GM21526 (cell line): Measurements from ENCODE around the gene ADGRG6.

Experiments
- ATAC-seq: cut with Tn5 transposase; IDR thresholded peaks from one replicate; pipeline ENCODE4 v1.9.1; 2021; ENCODE audit warnings: moderate library complexity; ENCODE audit not compliant: unreplicated experiment, low FRiP score

ADGRG6 gene

GRCh38 chr6:142290851-142291250, 11.0 kb upstream of the ADGRG6 start:
- ATAC-seq: no peak

GRCh38 chr6:142291512-142291911, 10.3 kb upstream of the ADGRG6 start:
- no peak for ATAC-seq

DNA sequence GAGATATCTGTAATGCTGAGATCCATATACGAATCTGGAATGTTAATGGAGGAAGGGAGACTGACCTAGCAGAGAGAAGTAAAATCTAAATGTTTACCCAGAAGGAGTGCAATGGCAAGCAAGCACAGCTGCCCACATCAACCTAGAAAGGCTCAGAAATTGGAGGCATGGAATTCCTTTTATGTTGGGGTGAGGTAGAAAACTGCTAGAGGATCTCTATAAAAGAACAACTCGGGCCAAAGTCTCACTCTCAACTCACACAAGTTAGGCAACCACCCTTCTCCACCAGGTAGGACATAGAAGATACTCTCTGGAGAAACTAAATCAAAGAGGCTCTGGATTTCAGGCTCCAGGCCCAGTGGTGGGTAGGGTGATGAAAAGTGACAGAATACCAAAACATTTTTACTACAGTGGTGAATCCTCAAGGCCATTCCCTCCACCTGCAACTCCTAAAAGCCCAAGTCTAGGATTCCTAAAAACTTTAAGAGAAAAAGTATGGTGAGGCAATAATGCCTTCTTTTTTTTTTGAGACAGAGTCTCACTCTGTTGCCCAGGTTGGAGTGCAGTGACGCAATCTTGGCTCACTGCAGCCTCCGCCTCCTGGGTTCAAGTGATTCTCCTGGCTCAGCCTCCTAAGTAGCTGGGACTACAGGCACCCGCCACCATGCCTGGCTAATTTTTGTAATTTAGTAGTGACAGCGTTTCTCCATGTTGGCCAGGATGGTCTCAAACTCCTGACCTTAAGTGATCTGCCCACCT, 9.5 kb upstream of the ADGRG6 start:
- no peak for ATAC-seq

DNA sequence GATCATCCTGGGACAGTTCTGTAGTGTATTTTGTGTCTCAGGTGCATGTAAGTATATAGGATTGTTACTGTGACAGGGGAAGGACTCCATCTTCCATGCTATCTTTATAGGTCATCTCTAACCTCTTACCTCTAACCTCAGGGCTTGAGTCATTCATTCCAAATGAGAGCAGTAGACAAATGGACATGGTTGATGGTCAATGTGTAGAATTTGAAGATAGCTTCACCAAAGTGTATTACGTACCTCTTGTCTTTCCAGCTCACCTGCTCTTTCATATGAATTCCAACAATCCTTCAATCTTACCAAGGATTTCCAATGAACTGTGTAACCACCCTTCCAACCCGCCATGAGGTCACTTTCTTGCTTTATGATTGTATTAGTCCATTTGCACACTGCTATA, 8.7 kb upstream of the ADGRG6 start:
- no peak for ATAC-seq

DNA sequence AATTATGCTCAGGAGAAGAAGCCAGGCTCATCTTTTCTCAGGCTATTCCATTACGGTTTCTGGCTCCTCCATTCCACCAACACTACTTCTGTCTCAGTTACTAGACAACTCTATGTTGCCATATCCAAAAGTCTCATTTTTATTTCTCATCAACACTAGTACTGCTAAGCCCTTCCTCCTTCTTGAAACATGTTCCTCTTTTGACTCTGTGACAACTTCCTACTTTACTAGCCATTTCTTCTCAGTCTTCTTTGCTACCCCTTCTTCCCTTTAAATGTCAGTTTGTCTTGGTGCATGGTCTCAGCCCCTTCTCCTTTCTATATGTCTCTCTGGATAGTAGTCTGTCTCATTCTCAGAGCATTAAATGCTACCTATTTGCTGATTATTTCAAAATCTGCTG, 7.1 kb upstream of the ADGRG6 start:
- ATAC-seq: no peak

DNA sequence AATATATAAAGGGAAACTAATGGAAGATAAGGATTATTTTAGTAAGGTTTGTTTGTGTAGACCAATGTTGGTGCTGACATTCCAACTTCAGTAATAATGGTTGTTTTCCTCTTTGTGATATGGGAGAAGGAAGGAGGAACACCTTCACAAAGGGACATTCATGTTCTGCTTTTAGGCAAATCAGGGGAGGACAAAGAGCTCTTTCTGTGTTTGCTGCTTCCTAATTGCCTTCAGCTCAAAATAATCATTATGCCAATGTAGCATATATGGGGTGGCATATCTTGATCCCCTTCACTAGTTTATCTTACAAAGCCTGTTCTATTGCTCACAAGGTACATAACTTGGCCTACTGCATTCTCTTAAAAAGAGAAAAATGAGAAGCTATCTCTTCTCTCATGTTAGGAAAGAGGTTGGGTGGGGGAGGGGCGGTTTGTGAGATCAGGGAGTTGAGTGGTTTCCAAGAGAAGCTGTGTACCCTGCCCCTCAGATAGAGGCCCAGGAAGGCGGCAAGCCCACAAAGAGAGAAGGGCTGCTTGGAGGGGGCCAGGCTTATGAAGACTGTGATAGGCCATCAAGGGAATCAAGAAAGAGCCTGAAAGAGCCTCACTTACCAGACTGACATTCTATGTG, 4.7 kb upstream of the ADGRG6 start:
- ATAC-seq: no peak

DNA sequence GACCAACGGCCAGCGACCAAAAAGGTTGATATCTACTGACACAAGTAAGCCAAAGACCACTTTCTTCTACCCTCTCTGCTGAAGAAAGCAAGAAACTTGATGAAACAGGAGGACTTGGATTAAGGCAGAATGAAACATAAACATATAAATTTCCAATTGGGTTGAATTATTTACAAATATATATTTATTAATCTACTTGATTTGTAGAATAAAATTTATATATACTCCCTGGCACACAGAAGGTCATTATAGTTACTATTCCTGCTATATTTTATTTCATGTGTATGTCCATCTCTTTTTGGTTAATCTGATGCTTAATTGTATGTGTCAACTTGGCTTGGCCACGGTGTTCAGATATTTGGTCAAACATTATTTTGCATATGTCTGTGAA, 4.2 kb upstream of the ADGRG6 start:
- no peak for ATAC-seq

- no peak for ATAC-seq
These were observed 3.6 kb upstream of the ADGRG6 start for GRCh38 chr6:142297996-142298753.

- no peak for ATAC-seq
These were observed 1.5 kb upstream of the ADGRG6 start for GRCh38 chr6:142300302-142300701.

DNA sequence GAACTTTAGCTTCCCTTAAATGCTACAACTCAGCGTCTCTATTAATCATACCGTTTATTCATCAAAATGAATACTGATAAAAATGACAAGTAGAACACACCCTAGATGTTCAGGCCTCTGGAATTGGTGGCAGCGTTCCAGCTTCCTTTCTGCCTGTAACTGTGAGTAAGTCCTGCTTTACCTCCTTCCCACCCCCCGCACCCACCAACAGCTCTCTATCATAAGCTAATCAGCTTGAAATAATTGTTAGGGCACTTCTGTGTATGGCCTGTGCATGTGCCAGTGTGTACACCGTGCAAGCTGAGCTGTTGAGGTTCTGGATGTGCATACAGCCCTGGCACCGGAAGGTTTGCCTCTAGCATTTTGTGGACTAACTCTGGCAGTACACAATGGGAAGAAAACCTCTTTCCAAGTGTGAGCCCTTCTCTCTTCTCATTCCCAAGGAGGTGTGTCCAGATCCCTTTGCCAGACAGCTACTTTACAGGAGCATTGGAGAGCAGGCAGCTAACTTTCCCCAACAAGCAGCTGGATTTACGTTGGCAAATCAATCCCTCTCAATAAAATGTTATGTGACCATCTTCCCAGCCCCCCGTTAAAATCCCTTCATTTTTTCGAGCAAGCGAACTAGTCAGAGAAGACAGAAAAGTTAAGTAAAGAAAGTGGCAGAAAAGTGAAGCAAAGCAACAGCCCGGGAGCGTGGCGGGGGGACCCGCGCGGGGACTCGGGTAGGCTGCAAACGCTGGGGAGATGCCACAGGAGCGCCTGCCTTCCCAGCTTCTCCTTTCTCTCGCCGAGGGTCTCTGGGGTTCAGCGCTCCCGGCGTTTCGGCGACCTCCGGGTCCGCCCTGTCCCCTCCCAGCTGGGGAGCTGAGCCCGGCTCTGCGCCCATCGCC, 803 bp upstream of the ADGRG6 start:
- ATAC-seq: no peak

GRCh38 chr6:142302421-142303175, 791 bp downstream of the ADGRG6 start:
- no peak for ATAC-seq

GRCh38 chr6:142303176-142303533, 1.3 kb downstream of the ADGRG6 start:
- no peak for ATAC-seq

DNA sequence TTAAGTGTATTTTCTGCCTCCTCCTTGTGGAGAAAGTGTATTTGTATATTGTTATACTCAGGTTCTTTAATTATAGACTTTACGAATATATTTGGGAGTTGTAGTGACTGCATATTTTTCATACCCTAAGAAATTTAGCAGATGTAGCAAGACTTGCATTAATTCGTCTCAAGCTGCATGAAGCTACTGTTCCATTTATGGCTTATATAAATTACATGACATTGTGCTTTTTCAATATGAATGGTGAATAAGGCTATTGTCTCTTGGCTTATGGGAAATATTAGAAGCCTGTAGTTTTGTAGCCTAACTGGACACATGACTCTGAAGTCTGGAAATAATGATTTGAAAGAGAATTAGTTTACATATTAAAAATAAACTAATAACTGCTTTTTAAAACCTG, 2.4 kb downstream of the ADGRG6 start:
- ATAC-seq: no peak

DNA sequence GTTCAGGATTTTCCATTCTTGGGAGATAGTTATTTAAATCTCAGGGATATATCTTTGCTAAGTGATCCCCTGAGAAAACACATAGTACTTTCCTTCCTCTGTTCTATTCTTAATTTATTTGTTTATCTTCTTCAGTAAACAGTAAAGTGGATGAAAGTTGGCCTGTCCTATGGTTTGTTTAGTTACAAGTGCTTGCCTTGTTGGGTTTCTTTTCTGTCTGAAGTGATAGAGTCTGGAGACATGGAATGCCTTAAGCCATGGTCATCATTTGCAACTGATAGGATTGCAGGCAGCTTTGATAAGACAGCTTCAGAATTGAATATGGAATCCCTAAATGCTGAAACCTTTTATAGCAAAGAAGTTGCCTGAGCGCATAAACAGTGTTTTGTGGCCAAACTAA, 4.9 kb downstream of the ADGRG6 start:
- no peak for ATAC-seq

- no peak for ATAC-seq
These were observed 6.3 kb downstream of the ADGRG6 start for GRCh38 chr6:142307963-142308748.

DNA sequence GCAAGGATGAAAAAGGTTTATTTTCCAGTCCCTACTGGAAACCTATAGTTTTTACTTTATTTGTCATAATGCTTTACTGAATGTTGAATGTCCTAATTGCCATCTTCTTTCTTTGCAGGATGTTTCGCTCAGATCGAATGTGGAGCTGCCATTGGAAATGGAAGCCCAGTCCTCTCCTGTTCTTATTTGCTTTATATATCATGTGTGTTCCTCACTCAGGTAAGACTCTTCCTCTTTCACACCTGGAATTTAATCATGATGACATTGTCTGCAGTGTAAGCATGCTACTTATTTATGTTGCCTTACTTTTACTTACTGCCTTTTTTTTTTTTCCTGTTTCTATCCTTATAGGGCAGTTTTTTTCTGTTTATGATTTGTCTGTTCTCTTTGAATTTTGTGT, 7.6 kb downstream of the ADGRG6 start:
- no peak for ATAC-seq

DNA sequence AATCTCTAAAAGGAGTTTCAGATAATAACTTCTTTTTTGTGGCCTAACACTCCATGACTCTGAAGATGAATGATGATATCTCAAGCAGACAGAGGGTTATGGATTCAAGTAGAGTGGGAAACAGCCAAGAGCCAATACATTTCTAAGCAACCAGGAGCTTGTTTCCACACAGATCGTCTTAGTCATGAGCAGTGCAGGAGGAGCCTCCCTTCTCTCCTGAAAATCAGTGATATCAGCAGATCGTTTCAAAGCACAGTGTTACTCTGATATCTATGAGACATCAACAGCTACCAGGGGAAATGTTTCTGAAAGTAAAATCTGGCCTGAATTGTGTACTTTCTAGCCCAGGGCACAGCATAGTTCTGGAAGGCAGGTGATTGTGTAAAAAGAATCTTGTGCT, 11.5 kb downstream of the ADGRG6 start:
- ATAC-seq: no peak

- ATAC-seq: no peak
These were observed 15.1 kb downstream of the ADGRG6 start for GRCh38 chr6:142316791-142317368.

DNA sequence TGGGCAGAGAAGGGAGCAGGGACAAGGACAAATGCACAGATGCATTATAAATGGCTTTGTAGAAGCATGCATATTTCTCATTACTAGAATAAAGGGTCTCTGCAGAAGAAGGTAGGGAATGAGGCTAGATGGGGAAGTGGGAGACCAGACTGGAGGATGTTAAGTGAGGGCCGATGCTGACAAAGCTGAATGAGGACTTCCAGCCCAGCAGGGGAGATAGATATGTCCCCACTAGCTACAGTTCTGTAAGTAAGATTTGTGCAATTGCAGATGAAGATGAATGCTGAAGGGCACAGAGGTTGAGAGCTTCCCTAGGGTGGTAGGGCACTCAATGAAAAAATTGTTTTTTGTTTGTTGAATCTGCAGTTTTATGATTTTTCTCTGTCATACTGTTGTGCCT, 16.9 kb downstream of the ADGRG6 start:
- ATAC-seq: no peak
